Measurements from ENCODE around the gene ADCY5.

ADCY5 gene

DNA sequence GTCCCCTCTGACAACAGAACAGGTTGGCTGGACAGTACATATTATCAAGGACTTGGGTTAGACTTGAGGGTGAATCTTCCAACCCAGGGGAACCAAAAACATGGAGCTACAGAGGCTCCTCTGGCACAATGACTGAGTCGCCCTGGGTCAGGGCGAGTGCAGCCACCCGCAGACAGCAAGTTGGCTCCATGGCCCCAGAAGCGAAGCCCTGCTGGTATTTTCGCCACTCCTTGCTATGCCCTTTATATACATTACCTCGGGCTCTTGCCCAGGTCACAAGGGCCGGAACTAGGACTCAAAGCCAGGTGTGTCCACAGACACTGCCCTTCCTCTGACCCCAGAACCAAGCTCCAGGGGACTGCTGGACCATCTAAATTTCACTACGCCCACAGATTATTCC, 64.6 kb downstream of the ADCY5 start:
- no peak for DNase-seq

DNA sequence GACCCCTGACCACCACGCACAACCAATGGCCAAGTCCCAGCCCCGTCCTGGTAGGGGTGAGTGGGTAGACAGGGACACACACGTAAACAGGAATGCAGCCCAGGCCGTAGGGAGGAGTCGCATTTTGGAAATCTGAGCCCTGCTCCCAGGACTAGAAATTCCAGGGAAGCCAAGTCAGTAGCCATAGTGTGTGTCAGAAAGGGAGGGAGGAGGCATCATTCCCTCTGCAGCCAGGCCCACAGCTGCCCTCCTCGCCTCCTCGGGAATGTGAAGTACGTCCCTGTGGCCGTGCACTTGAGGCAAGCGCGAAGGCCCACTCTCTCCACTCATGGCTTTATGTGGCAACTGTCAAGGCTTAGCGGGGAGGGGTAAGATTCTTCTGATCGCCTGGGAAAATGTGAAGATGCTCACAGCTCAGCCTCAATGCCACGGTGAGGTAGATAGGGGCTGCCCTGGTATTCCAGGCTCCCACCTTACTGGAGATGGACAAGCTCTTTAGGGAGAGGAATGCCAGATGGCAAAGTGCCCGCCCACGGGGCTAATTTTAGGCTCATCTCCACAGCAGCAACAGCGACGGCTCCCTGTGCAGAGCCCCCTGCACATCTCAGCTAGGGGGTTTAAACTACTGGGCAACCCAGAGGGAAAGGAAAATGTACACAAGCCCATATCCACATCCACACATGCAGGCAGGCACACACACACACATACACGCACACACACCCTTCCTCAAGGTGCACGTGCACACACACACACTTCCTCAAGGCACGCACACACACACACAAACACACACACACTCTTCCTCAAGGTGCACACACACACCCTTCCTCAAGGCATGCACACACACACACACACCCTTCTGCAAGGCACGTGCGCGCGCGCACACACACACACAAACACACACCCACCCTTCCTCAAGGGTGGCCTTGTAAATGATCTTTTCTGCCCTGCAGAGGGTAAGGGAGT, 65.5 kb downstream of the ADCY5 start:
- DNase-seq, result peak; percentile 37

- no peak for DNase-seq
Measured at GRCh38 chr3:123380261-123380660, 68.6 kb downstream of the ADCY5 start.

DNA sequence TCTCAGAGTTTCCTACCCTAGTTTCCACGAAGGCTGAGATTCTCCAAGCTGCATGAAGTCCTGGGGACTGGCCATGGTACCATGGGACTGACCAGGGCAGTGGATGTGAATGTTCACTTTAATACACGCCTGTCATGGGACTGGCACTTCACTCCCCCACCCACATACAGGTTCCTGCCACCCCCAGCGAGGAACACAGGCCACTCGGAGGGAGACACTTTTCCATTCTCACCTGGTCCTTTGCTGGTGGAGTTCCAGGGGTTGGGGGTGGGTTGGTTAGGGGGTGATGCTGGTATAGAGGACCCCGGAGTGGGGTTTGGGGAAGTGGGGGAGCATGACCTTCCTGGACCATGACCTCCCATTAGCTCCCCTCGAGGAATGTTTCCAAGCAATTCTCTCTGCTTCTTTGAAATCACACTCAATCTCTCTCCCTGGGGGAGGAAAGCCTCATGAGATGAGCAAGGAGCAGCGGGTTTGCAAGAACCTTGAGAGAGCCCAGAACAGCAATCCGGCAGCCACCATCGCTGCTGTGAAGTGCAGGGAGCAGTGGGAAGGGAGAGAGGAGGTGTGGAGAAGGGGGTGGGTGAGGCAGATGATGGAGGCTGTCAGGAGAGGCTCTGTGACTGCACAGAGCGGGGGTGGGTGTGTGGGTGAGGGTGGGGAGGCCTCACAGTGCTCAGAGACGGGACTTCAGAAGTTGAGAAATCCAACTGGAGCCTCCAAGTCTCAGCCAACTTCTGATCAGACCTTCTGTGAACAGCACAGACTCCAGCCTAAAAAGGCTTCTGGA, 69.7 kb downstream of the ADCY5 start:
- DNase-seq, result no peak

GRCh38 chr3:123378409-123378915, 70.4 kb downstream of the ADCY5 start:
- DNase-seq, result no peak

- DNase-seq, result no peak
Measured at GRCh38 chr3:123377243-123377740, 71.6 kb downstream of the ADCY5 start.

GRCh38 chr3:123376451-123377242, 72.2 kb downstream of the ADCY5 start:
- DNase-seq, result no peak

DNA sequence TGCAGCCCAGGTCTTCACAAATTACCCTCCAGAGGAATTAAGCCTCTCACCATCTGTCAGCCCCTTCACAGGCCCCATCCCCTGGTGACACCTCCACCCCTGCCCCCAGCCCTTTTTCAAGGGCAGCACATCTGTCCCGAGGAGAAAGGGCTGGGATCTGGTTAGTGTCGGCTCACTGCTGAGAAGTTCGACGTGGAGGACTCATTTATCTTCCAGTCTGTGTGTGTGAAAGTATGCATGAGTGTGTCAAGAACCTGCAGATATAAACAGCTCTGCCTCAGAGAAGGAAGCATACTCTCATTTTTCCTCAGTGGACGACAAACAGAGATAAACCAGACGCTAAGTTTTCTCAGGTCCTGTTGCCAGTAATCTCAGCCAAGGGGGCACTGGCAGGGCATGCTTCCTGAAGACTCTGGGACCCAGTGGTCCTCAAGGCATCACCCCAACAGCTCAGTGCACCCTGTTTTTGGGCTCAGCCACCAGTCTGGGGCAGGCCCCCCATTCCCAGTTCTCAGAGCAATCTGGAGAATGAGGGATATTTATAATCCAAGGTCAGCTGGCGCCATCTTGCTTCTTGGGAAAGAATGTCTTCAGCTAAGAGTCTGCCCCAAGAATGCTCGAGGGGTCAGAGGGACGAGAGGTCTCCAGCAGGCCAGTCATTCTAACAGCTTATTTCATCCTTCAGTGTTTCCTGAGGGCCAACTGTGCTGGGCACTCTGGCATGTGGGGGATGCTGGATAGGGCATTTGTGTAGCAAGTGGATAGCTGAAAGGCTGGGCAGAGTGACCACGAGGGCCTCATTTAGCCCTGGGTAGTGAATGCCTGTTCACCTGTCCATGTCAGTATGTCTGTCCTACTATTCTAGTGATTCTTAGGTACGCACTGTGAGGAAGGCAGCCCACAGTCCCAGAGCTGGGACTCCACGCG, 73.6 kb downstream of the ADCY5 start:
- no peak for DNase-seq

DNA sequence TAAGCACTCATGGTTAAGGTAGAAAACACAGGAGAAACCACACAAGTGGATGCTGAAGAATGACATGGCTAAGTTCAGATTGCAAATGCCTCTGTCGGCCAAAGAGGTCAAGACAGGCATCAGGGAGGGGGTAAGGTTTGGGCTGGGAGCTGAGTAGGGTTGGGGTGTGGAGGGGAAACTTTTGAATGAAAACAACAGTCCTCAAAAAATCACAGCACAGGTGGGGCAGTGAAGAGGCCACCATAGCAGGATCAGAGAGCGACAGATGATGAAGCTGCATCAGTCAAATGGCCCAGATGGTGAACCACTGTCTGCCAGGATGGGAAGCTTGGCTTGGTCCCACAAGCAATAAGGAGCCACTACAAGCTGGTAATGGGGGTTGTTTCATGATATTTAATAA, 74.9 kb downstream of the ADCY5 start:
- no peak for DNase-seq

DNA sequence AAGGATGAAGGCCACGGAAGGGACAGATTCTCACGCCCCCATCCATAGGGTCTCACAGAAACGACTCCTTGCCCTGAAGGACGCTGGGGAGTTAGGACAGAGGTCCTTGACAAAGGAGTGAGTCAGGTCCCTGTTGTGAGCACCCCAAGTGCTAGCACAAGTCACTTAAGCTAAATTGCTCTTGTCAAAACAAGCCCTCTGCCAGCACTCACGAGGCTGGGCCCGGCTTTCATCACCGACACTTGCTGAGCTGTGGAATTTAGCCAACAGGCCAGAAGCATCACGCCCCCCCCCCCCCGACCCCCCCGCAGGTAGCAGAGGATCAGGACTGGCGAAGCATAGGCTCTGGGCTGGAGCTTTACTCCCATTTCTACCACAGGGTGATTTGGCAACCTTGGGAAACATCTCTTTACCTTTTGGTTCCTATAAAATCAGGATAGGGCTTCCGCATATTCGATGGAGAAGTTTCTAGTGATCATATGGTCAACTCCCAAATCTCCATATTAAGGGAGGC, 75.4 kb downstream of the ADCY5 start:
- no peak for DNase-seq

- DNase-seq, result no peak
Measured at GRCh38 chr3:123372686-123373473, 76.0 kb downstream of the ADCY5 start.

DNA sequence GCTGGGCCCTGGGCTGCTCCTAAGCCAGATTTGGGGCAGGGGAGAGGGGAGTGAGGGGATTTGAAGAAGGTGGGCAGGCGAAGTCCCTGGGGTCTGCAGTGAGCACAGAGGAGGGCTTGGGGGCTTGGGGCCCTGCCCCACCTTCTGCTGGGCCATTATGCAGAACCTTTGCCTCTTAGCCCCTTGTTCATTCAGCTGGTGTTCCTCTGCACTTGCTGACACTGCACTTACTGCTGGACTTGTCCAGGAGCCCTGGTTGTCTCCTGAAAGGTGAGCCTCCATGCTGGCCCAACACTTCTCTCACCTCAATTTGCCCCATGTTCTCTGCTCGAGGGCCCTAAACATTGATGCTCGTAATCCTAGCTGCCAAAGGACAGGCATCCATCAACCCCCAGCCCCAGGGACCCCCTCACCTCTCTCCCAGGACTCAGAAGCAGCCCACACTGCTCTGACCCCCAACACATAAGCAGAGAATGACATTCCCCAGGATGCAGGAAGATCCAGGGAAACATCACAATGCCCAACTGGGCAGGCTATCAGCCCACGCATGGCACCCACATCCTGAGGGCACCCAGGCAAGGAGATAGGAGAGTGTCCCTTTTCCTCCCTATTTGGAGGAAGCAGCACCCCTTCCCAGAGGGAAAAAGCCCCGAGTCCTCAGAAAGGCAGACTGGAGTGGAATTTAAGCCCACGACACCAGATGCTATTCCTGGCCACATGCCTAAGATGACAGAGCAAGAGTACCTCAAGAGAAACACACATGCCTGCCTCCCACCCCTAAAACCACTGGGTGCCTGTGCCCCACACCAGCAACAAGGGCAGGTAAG, 76.8 kb downstream of the ADCY5 start:
- no peak for DNase-seq

GRCh38 chr3:123371426-123371825, 77.5 kb downstream of the ADCY5 start:
- no peak for DNase-seq

DNA sequence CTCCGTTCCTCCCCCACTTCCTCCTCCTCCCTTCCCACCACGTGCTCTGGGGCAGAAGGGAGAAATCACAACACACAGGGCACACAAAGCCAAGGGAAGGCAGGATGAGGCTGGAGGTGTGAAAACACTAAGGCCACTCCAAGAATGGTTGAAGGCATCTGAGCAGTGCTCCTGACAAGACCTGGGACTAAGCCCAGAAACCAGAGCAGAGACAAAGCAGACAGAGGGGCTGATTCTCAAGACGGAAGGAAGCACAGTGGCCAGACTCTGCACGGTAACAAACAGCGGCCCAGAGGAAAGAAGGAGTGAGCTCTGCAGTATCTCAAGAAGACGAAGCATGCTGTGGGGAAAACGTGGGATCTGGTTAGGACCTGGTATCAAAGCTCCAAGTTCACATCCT, 78.1 kb downstream of the ADCY5 start:
- DNase-seq, result no peak

DNA sequence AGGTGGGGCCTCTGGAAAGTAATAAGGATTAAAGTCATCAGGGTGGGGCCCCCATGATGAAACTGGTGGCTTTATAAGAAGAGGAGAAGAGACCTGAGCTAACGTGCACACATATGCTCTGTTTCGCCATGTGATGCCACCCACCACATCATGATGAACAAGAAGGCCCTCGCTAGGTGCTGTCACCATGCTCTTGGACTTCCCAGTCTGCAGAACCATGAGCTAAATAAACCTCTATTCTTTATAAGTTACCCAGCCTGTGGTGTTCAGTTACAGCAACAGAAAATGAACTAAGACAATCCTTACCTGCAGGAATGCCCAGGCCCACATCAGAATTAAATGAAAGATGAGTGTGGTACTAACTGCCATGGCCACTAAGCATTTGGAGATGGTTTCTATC, 79.8 kb downstream of the ADCY5 start:
- no peak for DNase-seq

GRCh38 chr3:123367467-123368154, 81.3 kb downstream of the ADCY5 start:
- no peak for DNase-seq

GRCh38 chr3:123365450-123366143, 83.3 kb downstream of the ADCY5 start:
- no peak for DNase-seq

DNA sequence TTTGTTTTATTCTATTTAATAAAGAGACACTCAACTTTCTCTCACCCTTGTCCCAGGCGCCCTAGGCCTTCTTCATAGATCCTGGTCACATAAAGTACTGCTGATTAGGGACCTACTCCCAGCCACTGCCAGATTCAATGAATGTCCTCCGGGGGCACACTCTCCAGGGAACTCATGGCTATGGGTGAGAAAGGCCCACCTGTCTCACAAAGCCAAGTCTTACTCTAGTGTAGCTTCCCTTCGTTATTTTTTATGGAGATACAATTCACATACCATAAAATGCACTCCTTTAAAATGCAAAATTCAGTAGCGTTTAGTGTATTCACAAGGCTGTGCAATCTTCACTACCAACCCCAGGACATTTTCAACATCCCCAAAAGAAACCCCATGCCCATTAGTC, 87.8 kb downstream of the ADCY5 start:
- DNase-seq, result no peak
